ENCODE measurements around the gene ADAMTSL2.

ADAMTSL2 gene

DNA sequence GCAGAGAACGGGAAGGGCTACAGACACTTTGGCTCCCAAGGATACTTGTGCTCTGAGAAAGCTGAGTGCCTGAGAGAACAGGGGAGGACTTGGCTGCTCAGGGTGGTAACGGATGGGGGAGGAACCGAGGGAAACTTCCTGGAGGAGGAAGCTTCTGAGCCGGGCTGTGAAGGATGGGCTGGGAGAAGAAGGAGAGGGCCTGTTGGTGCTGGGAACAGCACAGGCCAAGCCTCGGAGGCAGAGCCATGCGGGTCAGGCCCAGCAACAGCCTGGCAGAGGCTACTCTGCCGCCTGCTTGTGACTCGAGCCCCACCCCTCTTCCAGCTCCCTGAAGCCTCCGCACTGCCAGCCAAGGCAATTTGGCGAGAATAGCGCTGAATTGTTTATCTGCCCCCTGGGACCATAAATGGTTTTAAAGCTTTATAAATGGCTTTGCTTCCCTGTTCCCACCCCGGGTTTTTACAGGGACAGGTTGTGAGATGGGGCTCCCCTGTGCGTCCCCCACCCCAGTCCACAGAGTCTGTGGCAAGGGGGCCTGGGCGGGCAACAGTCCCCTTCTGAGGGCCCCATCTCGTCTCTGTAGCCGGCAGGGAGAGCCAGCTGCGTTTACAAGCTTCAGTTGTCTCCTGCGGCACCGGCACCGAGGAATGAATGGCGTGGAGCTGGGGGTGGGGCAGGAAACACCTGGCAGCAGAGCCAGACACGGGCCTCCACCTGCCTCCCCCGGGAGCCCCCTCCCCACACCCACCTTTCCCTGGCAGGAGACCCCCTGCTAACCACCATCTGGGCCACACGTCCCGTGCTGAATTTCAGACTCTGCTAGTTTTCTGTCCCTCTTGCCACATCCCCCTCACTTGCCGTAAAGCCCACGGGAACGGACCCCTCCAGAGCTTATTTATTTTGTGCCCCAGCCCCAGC is 50.3 kb downstream of the ADAMTSL2 start:
- Histone ChIP-seq H3K4me3 (ENCODE audit: low read depth in 1 of 5, low read length in 5 of 5) (no peak overlapping the region), H3K9ac (ENCODE audit: low read length in 5 of 5) (no peak overlapping the region), H3K4me1 (ENCODE audit: control insufficient read depth in 5 of 5, insufficient read depth in 5 of 5, low read length in 5 of 5) (peaks cover 0 to 16% (median 12%) of the 10 kb centered on the region in 5 donors), H3K27me3 (ENCODE audit: control insufficient read depth in 5 of 5, insufficient read depth in 4 of 5, low read length in 5 of 5) (peaks cover 40 to 73% (median 59%) of the 10 kb centered on the region in 5 donors), H3K9me3 (ENCODE audit: control insufficient read depth in 5 of 5, low read length in 5 of 5) (peaks cover 0 to 4% (median 0%) of the 10 kb centered on the region in 5 donors), H3K27ac (ENCODE audit: low read depth, low read length) (no peak overlapping the region), H3K36me3 (ENCODE audit: control insufficient read depth in 5 of 5, insufficient read depth in 5 of 5, low read length in 5 of 5) (no peaks in the 10 kb centered on the region)

DNA sequence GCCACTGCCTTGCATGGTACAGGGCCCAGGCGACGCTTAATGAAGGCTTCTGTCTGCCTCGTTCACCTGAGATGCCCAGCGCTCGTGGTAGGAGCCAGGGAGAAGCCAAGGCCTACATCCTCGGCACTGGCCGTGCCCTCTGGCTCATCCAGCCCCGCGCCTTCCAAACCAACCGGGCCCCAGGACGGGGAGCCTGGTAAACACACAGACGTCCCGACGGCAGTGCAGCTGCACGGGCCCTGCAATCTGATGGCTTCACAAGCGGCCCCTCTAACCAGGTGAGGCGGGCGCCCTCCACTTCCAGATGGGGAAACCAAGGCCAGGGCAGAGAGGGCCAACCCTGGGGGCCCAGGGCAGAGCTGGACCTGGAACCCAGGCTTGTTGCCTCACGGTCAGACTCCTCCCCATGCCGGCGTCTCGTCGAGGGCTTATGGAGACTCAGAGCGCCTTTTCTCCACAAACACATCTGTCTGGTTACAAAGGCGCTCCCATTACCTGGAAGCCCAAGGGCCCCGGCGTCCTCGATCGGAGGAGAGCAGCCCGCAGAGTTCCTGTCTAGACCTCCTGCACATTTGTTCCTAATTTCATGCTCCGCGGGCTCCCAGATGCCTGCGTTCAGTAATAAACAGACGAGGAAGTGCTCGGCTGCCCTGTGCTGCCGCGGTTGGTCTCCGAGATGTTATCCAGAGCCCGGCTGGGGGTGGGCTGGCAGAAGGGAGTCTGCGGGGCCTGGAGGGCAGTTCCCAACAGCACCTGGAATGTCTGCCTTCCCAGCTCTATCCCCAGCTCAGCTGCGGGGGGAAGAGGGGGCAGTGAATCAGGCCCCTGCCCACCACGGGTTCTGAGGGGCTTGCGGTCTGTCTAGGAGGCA is 51.2 kb downstream of the ADAMTSL2 start:
- Histone ChIP-seq H3K4me1 (ENCODE audit: control insufficient read depth in 5 of 5, insufficient read depth in 5 of 5, low read length in 5 of 5) (peaks cover 0 to 16% (median 12%) of the 10 kb centered on the region in 5 donors), H3K9me3 (ENCODE audit: control insufficient read depth in 5 of 5, low read length in 5 of 5) (peaks cover 0 to 4% (median 0%) of the 10 kb centered on the region in 5 donors), H3K27ac (ENCODE audit: low read depth, low read length) (no peak overlapping the region), H3K4me3 (ENCODE audit: low read depth in 1 of 5, low read length in 5 of 5) (no peak overlapping the region), H3K9ac (ENCODE audit: low read length in 5 of 5) (no peak overlapping the region), H3K27me3 (ENCODE audit: control insufficient read depth in 5 of 5, insufficient read depth in 4 of 5, low read length in 5 of 5) (peaks cover 40 to 73% (median 61%) of the 10 kb centered on the region in 5 donors), H3K36me3 (ENCODE audit: control insufficient read depth in 5 of 5, insufficient read depth in 5 of 5, low read length in 5 of 5) (no peaks in the 10 kb centered on the region)

DNA sequence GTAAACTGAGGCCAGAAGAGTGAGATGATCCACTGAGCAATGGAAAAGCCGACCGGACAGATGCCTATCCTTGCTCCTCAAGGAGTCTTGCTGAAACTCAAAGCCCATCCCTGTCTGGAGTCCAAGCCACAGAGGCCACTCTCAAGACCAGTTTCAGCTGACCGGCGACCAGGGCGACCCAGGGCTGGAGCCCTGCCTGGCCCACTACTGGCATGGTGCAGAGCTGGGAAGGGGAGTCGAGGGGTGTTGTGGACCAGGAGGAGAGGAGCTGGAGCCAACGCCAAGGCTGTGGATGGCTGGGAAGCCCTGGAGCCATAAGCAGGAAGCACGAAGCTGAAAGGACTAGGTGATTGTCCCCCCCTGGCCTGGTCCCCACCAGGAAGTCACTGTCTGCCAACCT is 52.5 kb downstream of the ADAMTSL2 start:
- no peak overlapping the region for H3K27ac ChIP-seq (ENCODE audit: low read depth, low read length)
- H3K27me3 ChIP-seq (ENCODE audit: control insufficient read depth in 5 of 5, insufficient read depth in 4 of 5, low read length in 5 of 5), result peaks cover 46 to 77% (median 65%) of the 10 kb centered on the region in 5 donors
- H3K36me3 ChIP-seq (ENCODE audit: control insufficient read depth in 5 of 5, insufficient read depth in 5 of 5, low read length in 5 of 5), result no peaks in the 10 kb centered on the region
- H3K4me1 ChIP-seq (ENCODE audit: control insufficient read depth in 5 of 5, insufficient read depth in 5 of 5, low read length in 5 of 5), result peaks cover 0 to 16% (median 12%) of the 10 kb centered on the region in 5 donors
- no peak overlapping the region for H3K4me3 ChIP-seq (ENCODE audit: low read depth in 1 of 5, low read length in 5 of 5)
- no peak overlapping the region for H3K9ac ChIP-seq (ENCODE audit: low read length in 5 of 5)
- H3K9me3 ChIP-seq (ENCODE audit: control insufficient read depth in 5 of 5, low read length in 5 of 5), result peaks cover 0 to 4% (median 0%) of the 10 kb centered on the region in 5 donors

DNA sequence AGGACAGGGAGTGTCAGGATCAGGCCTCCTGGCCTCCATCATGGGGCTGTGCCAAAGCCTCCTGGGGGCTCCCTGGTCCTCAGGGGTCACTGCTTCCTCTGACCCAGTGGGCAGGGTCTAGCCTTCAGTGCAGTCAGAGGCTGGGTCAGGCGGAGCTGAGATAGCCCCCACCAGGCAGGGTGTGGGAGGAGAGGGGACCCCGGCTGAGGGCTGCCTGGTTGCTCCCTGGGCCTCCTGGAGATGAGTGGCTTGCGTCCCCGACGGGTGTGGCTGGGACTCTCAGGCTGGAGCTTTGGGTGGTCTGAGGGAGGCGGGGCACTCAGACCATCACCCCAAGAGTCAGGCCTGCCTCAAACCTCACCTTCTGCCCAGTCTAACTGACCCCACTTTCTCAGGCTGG is 53.0 kb downstream of the ADAMTSL2 start:
- H3K36me3 ChIP-seq (ENCODE audit: control insufficient read depth in 5 of 5, insufficient read depth in 5 of 5, low read length in 5 of 5), result no peaks in the 10 kb centered on the region
- H3K27me3 ChIP-seq (ENCODE audit: control insufficient read depth in 5 of 5, insufficient read depth in 4 of 5, low read length in 5 of 5), result peaks cover 49 to 76% (median 69%) of the 10 kb centered on the region in 5 donors
- H3K9me3 ChIP-seq (ENCODE audit: control insufficient read depth in 5 of 5, low read length in 5 of 5), result peaks cover 0 to 4% (median 0%) of the 10 kb centered on the region in 5 donors
- H3K4me1 ChIP-seq (ENCODE audit: control insufficient read depth in 5 of 5, insufficient read depth in 5 of 5, low read length in 5 of 5), result peaks cover 0 to 16% (median 12%) of the 10 kb centered on the region in 5 donors
- H3K4me3 ChIP-seq (ENCODE audit: low read depth in 1 of 5, low read length in 5 of 5), result no peak overlapping the region
- H3K9ac ChIP-seq (ENCODE audit: low read length in 5 of 5), result no peak overlapping the region
- H3K27ac ChIP-seq (ENCODE audit: low read depth, low read length), result no peak overlapping the region

DNA sequence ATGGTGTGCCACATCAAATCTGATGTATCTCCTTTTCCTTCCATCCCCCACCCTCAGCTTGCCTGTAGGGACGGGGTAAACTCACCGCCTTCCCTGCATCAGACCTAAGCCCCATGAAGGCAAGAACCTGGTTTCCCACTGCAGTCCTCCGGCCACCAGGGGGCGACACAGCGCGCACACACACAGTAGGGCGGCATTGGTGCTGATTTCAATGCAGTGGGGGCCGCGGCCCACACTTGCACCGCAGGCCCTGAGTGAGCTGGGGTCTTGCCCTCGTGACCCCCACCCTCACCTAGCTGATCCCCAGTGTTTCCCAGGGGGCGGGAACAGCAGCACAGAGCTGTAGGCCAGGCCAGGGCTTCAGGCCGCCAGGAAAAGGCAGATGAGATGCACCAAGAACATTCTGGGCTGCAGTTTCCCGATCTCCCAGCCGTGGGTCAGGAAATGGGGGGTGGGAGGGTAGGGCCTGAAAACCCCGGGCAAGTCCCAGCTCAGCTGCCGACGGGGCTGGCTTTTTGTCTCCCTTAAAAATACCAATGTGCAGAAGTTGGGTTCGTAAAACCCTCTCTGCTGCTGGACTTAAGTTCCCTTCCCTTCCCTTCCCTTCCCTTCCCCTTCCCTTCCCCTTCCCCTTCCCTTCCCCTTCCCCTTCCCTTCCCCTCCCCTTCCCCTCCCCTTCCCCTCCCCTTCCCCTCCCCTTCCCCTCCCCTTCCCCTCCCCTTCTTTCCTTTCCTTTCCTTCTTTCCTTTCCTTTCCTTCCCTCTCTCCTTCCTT is 55.1 kb downstream of the ADAMTSL2 start:
- H3K36me3 ChIP-seq (ENCODE audit: control insufficient read depth in 5 of 5, insufficient read depth in 5 of 5, low read length in 5 of 5), result no peaks in the 10 kb centered on the region
- H3K4me1 ChIP-seq (ENCODE audit: control insufficient read depth in 5 of 5, insufficient read depth in 5 of 5, low read length in 5 of 5), result peaks cover 0 to 13% (median 9%) of the 10 kb centered on the region in 5 donors
- no peak overlapping the region for H3K9ac ChIP-seq (ENCODE audit: low read length in 5 of 5)
- peaks cover 41 to 65% (median 63%) of the 10 kb centered on the region in 5 donors for H3K27me3 ChIP-seq (ENCODE audit: control insufficient read depth in 5 of 5, insufficient read depth in 4 of 5, low read length in 5 of 5)
- H3K4me3 ChIP-seq (ENCODE audit: low read depth in 1 of 5, low read length in 5 of 5), result no peak overlapping the region
- H3K9me3 ChIP-seq (ENCODE audit: control insufficient read depth in 5 of 5, low read length in 5 of 5), result peaks cover 0 to 4% (median 0%) of the 10 kb centered on the region in 5 donors
- no peak overlapping the region for H3K27ac ChIP-seq (ENCODE audit: low read depth, low read length)

DNA sequence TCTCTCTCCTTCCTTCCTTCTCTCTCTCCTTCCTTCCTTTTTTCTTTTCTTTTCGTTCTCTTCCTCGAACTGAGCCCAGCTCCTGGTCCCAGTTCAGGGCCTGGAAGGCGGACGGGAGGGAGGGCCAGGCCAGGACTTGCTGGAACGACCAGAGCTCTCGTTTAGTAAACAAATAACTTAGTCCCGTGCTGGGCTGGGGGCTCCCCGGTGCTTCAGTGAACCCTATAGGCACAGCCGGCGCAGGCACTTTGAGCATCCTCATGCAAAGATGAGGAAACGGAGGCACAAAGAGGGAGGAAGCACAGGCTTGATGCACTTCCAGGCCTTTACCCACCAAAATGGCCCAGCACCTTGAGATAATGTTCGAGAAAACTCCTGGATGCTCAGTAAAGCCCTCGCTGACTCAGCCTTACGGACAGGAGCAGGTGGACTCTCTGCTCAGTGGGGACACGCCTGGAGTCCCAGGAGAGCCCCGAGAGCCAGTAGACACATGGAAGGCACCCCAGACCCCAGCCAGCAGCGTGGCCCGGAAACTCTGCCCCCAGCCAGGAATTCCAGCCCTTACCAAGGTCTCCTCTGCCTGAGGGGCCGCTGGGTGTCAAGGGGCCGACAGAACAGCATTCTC is 55.8 kb downstream of the ADAMTSL2 start:
- Histone ChIP-seq H3K27ac (ENCODE audit: low read depth, low read length) (no peak overlapping the region), H3K9ac (ENCODE audit: low read length in 5 of 5) (no peak overlapping the region), H3K36me3 (ENCODE audit: control insufficient read depth in 5 of 5, insufficient read depth in 5 of 5, low read length in 5 of 5) (no peaks in the 10 kb centered on the region), H3K4me3 (ENCODE audit: low read depth in 1 of 5, low read length in 5 of 5) (no peak overlapping the region), H3K4me1 (ENCODE audit: control insufficient read depth in 5 of 5, insufficient read depth in 5 of 5, low read length in 5 of 5) (peaks cover 0 to 6% (median 2%) of the 10 kb centered on the region in 5 donors), H3K27me3 (ENCODE audit: control insufficient read depth in 5 of 5, insufficient read depth in 4 of 5, low read length in 5 of 5) (peaks cover 39 to 64% (median 57%) of the 10 kb centered on the region in 5 donors), H3K9me3 (ENCODE audit: control insufficient read depth in 5 of 5, low read length in 5 of 5) (peaks cover 0 to 4% (median 2%) of the 10 kb centered on the region in 5 donors)

DNA sequence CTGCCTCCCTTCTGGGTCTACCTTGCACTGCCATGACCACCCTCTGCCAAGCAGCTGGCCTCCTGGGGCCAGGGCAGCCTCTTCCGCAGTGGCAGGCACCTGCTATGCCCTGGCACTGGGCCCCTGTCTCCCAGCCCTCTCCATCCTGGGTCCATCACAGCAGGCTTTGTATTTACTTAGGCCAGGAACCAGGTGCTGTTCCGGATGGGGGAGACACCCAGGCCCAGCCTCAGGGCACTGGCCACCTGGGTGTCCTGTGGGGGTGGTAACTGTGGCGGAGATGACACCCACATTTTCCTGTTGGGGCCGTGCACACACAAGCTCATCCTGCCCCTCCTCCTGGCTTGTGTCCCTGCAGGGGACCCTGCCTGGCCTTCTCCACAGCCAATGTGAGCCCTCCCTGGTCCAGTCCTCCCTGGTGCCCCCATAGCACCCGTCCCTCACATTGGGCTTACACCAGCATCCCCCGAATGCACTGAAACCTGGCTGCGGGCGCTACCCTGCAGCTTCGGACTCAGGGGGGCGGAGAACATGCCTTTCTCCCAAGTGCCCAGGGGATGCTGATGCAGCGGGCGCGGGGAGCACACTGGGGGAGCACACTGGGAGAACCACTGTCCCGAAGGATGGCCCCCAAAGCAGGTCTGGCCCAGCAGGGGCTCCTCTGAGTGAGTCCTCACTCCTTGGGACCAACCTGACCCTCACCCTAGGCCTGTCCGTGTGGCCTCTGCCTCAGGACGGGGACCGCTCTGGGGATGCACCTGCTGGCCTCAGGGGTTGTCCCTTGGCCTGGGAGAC is 56.8 kb downstream of the ADAMTSL2 start:
- no peaks in the 10 kb centered on the region for H3K4me1 ChIP-seq (ENCODE audit: control insufficient read depth in 5 of 5, insufficient read depth in 5 of 5, low read length in 5 of 5)
- no peak overlapping the region for H3K4me3 ChIP-seq (ENCODE audit: low read depth in 1 of 5, low read length in 5 of 5)
- peaks cover 29 to 55% (median 48%) of the 10 kb centered on the region in 5 donors for H3K27me3 ChIP-seq (ENCODE audit: control insufficient read depth in 5 of 5, insufficient read depth in 4 of 5, low read length in 5 of 5)

DNA sequence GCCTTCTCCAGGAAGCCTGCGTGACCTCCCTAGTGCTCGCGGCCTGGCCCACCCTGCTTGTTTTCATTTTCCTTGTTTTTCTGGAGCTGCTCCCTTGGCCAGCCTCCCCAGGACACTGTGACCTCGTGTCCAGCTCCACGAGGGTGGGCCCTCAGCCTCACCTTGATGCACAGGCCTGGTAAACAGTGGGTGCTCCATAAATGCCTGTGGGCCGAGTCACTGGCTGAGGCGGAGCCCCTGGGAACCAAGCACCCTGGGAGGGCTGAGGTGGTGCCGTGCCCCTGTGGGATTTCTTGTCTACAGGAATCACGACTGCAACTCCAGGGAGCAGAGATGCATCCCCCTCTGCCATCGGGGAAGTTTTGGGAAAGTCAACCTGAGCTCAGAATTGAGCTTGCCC is 57.5 kb downstream of the ADAMTSL2 start:
- no peaks in the 10 kb centered on the region for H3K4me1 ChIP-seq (ENCODE audit: control insufficient read depth in 5 of 5, insufficient read depth in 5 of 5, low read length in 5 of 5)
- no peak overlapping the region for H3K4me3 ChIP-seq (ENCODE audit: low read depth in 1 of 5, low read length in 5 of 5)
- H3K27me3 ChIP-seq (ENCODE audit: control insufficient read depth in 5 of 5, insufficient read depth in 4 of 5, low read length in 5 of 5), result peaks cover 23 to 48% (median 42%) of the 10 kb centered on the region in 5 donors
- H3K36me3 ChIP-seq (ENCODE audit: control insufficient read depth in 5 of 5, insufficient read depth in 5 of 5, low read length in 5 of 5), result no peaks in the 10 kb centered on the region
- H3K9ac ChIP-seq (ENCODE audit: low read length in 5 of 5), result no peak overlapping the region
- peaks cover 3 to 17% (median 14%) of the 10 kb centered on the region in 5 donors for H3K9me3 ChIP-seq (ENCODE audit: control insufficient read depth in 5 of 5, low read length in 5 of 5)
- no peak overlapping the region for H3K27ac ChIP-seq (ENCODE audit: low read depth, low read length)

More for the DNA sequence above, 56.8 kb downstream of the ADAMTSL2 start:
- Histone ChIP-seq H3K27ac (ENCODE audit: low read depth, low read length) (no peak overlapping the region), H3K36me3 (ENCODE audit: control insufficient read depth in 5 of 5, insufficient read depth in 5 of 5, low read length in 5 of 5) (no peaks in the 10 kb centered on the region), H3K9me3 (ENCODE audit: control insufficient read depth in 5 of 5, low read length in 5 of 5) (peaks cover 0 to 10% (median 7%) of the 10 kb centered on the region in 5 donors), H3K9ac (ENCODE audit: low read length in 5 of 5) (no peak overlapping the region)

Measured in subcutaneous abdominal adipose tissue (tissue), 5 donors.